ENCODE results near the gene STK11.

The STK11 gene

GRCh38 chr19:1263188-1263587 lies 57.6 kb downstream of the STK11 start:
- peak; percentile 34 for DNase-seq

- DNase-seq: peak; percentile 37
Observed at GRCh38 chr19:1264801-1265614, 59.4 kb downstream of the STK11 start.

GRCh38 chr19:1265615-1266128 lies 60.1 kb downstream of the STK11 start:
- DNase-seq: no peak

GRCh38 chr19:1266129-1266915 lies 60.7 kb downstream of the STK11 start:
- peak; percentile 72 for DNase-seq

- no peak for DNase-seq
Observed at GRCh38 chr19:1266916-1267476, 61.4 kb downstream of the STK11 start.

GRCh38 chr19:1267477-1268225 lies 62.1 kb downstream of the STK11 start:
- DNase-seq: no peak

GRCh38 chr19:1268226-1269064 lies 62.9 kb downstream of the STK11 start:
- no peak for DNase-seq

GRCh38 chr19:1269065-1269477 lies 63.5 kb downstream of the STK11 start, which contains the start of gene CIRBP:
TSS of gene CIRBP (plus strand) at chr19:1269332. CDS start at chr19:1270934, 1,602 bp downstream.
- peak; percentile 92 for DNase-seq

GRCh38 chr19:1269478-1270212 lies 64.1 kb downstream of the STK11 start:
- DNase-seq: peak; percentile 74

GRCh38 chr19:1270213-1270853 lies 64.8 kb downstream of the STK11 start:
- DNase-seq: no peak

GRCh38 chr19:1270854-1271527 lies 65.4 kb downstream of the STK11 start:
- DNase-seq: no peak

- DNase-seq: no peak
Observed at GRCh38 chr19:1271528-1272422, 66.2 kb downstream of the STK11 start.

GRCh38 chr19:1272423-1273262 lies 67.1 kb downstream of the STK11 start:
- DNase-seq: no peak

- no peak for DNase-seq
Observed at GRCh38 chr19:1273263-1274041, 67.9 kb downstream of the STK11 start.

- no peak for DNase-seq
Observed at GRCh38 chr19:1274081-1274851, 68.7 kb downstream of the STK11 start.

GRCh38 chr19:1274852-1275259 lies 69.3 kb downstream of the STK11 start:
- DNase-seq: no peak
